ENCODE measurements around the gene ALDH3B2.
"Not testable (repeated sequence)": the region's sequence is repeated elsewhere in the genome, so short reads cannot be mapped to it uniquely, and the experiment has no call there.

ALDH3B2 gene

DNA sequence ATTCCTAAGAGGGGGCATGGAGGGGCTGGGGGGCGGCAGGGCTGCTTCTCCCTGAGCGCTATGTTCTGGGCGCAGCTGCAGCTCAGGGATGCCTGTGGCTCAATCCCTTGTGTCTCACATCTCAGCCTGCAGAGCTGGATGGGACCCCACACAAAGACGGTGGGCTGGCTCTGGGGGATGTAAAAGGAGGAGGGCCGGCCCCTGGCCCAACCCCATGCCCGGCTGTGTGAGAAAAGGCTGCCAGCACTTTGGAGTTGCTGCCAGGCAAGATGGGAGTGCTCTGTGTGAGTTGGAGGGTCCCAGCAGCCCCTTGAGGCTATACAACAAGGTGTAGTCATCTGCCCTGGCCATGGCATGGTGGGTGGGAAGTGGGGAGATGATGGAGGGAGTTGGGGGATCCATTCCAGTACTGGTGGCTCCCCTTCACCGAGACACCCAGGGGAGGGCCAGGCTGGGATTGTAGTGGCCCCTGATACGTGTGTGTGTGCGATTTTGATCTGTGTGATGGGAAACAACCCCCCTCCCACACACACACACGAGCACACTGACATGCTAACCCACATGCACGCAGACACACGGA lies 33.6 kb downstream of the ALDH3B2 start:
- H3K36me3 ChIP-seq (ENCODE audit: control insufficient read depth in 2 of 2, insufficient read depth in 2 of 2, low read length in 2 of 2), result no peaks in the 10 kb centered on the region
- H3K4me3 ChIP-seq (ENCODE audit: low read length in 2 of 2), result no peak overlapping the region
- H3K9me3 ChIP-seq (ENCODE audit: control insufficient read depth in 2 of 2, low read length in 2 of 2), result no peaks in the 10 kb centered on the region
- H3K27ac ChIP-seq (ENCODE audit: low read length), result no peak overlapping the region
- peaks cover 4 to 9% of the 10 kb centered on the region in 2 donors for H3K27me3 ChIP-seq (ENCODE audit: control insufficient read depth in 1 of 2, insufficient read depth in 2 of 2, low read length in 2 of 2)
- no peak overlapping the region for H3K9ac ChIP-seq (ENCODE audit: low read length in 2 of 2)
- H3K4me1 ChIP-seq (ENCODE audit: control insufficient read depth, insufficient read depth, low read length), result no peaks in the 10 kb centered on the region

DNA sequence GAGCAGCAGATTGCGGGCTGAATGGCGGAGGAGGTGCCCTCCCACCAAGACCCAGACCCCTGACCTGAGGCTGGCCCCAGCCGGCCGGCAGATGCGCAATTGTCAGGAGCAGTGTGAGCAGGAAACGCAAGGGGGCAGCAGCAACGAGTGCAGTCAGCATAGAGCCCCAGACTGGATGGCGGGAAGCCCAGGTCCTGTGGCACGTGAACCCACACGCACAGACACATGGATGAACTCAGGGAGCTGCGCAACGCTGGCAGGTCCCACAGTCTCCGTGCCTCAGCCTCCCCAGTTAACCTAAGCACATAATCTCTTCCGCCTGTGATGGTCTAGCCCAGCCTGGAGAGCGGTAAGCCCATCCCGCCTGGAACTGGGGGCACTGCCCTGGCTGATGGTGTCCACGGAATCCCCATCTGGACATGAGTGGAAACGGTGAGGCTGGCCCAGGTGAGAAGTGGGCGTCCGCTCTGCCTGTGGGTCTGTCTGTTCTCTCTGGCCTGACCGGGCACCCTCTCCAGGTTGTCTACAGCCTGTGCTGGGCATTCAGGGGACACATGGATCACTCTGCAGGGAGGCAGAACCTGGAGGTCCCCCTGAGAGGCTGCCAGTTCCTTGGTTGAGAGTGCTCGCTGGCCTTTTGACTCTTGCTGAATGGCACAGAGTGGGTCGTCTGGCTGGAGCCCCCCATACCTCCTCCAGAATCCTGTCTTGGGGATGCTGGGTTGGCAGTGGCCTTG lies 34.2 kb downstream of the ALDH3B2 start:
- no peak overlapping the region for H3K4me3 ChIP-seq (ENCODE audit: low read length in 2 of 2)
- H3K9ac ChIP-seq (ENCODE audit: low read length in 2 of 2), result no peak overlapping the region
- H3K9me3 ChIP-seq (ENCODE audit: control insufficient read depth in 2 of 2, low read length in 2 of 2), result no peaks in the 10 kb centered on the region
- H3K27ac ChIP-seq (ENCODE audit: low read length), result no peak overlapping the region
- peaks cover 4 to 9% of the 10 kb centered on the region in 2 donors for H3K27me3 ChIP-seq (ENCODE audit: control insufficient read depth in 1 of 2, insufficient read depth in 2 of 2, low read length in 2 of 2)
- no peaks in the 10 kb centered on the region for H3K4me1 ChIP-seq (ENCODE audit: control insufficient read depth, insufficient read depth, low read length)
- H3K36me3 ChIP-seq (ENCODE audit: control insufficient read depth in 2 of 2, insufficient read depth in 2 of 2, low read length in 2 of 2), result no peaks in the 10 kb centered on the region

DNA sequence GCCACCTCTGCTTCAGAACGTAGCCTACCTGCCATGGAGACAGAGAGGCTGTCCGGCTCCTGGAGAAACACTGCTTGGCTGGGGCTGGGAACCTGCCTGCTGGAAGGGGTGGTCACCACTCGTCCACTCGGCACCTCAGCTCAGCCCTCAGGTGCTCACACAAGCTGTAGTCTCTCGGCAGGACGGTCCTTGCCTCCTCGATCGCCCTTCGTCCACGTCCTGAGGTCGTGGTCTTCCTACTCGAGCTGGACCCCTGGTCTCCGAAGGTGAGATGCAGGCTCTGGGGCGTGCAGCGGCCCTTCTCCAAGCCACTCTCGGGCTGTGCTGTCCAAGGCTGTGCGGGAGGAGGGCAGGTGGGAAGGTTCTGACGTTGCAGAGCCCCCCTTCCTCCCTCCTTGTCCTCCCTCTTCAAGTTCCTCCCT lies 35.0 kb downstream of the ALDH3B2 start, which contains the start of gene TBX10:
TSS of gene TBX10 (minus strand) at position 326 of the 422 bp plus-strand sequence. CDS start at position 35, 291 bp downstream.
- no peak within 1 kb of the TSS for H3K9ac ChIP-seq (ENCODE audit: low read length in 2 of 2)
- no peaks in the 10 kb centered on the region for H3K9me3 ChIP-seq (ENCODE audit: control insufficient read depth in 2 of 2, low read length in 2 of 2)
- H3K4me3 ChIP-seq (ENCODE audit: low read length in 2 of 2), result no peak within 1 kb of the TSS
- no peaks in the 10 kb centered on the region for H3K36me3 ChIP-seq (ENCODE audit: control insufficient read depth in 2 of 2, insufficient read depth in 2 of 2, low read length in 2 of 2)
- H3K27me3 ChIP-seq (ENCODE audit: control insufficient read depth in 1 of 2, insufficient read depth in 2 of 2, low read length in 2 of 2), result peaks cover 4 to 9% of the 10 kb centered on the region in 2 donors
- H3K27ac ChIP-seq (ENCODE audit: low read length), result no peak within 1 kb of the TSS
- no peaks in the 10 kb centered on the region for H3K4me1 ChIP-seq (ENCODE audit: control insufficient read depth, insufficient read depth, low read length)

DNA sequence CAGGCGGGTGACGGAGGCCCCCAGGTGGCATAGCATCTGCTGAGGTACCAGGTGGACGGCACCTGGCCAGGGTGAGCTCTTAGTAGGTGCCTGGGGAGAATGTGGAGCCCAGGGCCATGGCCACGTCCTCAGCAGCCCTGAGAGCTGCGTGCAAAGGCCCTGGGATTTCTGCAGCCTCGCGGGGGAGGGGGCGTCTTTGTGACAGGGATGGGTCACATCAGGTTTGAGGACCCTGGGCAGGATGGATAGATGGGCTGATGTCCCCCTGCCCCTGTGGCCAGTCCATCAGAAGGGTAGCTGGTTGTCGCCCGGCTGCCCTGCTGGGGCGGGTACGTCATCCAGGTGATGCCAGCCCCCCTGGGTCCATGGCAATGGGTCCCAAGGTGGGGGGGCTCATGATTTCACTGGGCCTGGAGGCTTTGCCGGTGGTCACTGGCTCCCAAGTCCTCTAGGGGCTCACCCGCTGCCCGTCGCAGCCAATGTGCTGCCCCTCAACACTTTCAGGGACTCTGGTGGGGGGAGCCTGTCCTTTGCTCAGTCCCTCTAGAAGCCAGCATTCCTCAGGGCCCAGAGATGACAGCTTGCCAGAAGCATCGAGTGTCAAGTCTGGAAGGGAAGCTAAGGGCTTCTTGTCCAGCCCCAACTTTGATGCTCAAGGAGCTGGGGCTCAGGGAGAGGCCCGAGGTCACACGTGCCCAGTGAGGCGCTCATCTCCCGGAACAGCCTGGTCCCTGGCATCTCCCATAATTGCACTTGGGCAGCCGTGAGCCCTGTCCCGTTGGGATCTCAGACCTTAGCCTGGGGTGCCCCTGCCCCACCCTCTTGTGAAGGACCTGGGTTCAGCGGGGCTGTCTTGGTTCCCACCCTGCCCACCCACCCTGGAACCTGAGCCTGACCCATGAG lies 35.6 kb downstream of the ALDH3B2 start:
- Histone ChIP-seq H3K9me3 (ENCODE audit: control insufficient read depth in 2 of 2, low read length in 2 of 2) (no peaks in the 10 kb centered on the region), H3K27ac (ENCODE audit: low read length) (no peak overlapping the region), H3K4me1 (ENCODE audit: control insufficient read depth, insufficient read depth, low read length) (no peaks in the 10 kb centered on the region), H3K27me3 (ENCODE audit: control insufficient read depth in 1 of 2, insufficient read depth in 2 of 2, low read length in 2 of 2) (peaks cover 4 to 9% of the 10 kb centered on the region in 2 donors), H3K9ac (ENCODE audit: low read length in 2 of 2) (no peak overlapping the region), H3K4me3 (ENCODE audit: low read length in 2 of 2) (no peak overlapping the region), H3K36me3 (ENCODE audit: control insufficient read depth in 2 of 2, insufficient read depth in 2 of 2, low read length in 2 of 2) (no peaks in the 10 kb centered on the region)

DNA sequence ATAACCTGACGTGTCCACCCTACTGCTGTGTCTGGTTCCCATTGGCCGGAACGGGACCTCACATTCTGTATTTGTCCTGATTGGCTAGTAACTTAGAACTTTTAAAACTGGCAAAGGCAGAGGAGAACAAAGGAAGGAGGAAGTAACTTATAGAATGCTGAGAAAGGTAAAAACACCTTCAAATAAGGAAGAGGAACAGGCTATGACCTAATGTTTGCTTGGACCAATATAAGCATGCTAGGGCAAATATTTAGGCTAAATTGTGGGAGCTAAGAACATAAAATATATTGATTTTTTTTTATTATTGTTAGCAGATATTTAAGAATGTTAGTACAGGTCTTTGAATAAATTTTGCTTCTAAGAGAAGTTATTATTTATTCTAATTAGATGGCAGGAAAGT lies 37.0 kb downstream of the ALDH3B2 start:
- not testable (repeated sequence) for H3K36me3 ChIP-seq (ENCODE audit: control insufficient read depth in 2 of 2, insufficient read depth in 2 of 2, low read length in 2 of 2); H3K27me3 ChIP-seq (ENCODE audit: control insufficient read depth in 1 of 2, insufficient read depth in 2 of 2, low read length in 2 of 2); H3K4me1 ChIP-seq (ENCODE audit: control insufficient read depth, insufficient read depth, low read length); H3K9me3 ChIP-seq (ENCODE audit: control insufficient read depth in 2 of 2, low read length in 2 of 2); H3K27ac ChIP-seq (ENCODE audit: low read length); H3K9ac ChIP-seq (ENCODE audit: low read length in 2 of 2); H3K4me3 ChIP-seq (ENCODE audit: low read length in 2 of 2)

DNA sequence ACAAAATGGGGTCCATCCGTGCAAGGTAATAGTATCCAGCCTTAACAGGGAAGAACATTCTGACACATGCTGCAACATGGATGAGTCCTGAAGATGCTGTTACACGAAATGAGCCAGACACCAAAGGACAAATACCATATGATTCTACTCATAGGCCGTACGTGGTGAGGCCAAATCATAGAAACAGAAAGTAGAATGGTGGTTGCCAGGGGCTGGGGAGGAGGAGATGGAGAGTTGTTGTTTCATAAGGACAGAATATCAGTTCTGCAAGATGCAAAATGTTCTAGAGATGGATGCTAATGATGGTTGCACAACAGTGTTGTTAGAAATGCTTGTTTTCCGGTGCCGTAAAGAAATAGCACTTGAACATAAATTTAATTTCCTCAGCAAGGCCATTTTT lies 37.5 kb downstream of the ALDH3B2 start:
- H3K36me3 ChIP-seq (ENCODE audit: control insufficient read depth in 2 of 2, insufficient read depth in 2 of 2, low read length in 2 of 2), result no peaks in the 10 kb centered on the region
- no peak overlapping the region for H3K9ac ChIP-seq (ENCODE audit: low read length in 2 of 2)
- no peak overlapping the region for H3K27ac ChIP-seq (ENCODE audit: low read length)
- no peaks in the 10 kb centered on the region for H3K4me1 ChIP-seq (ENCODE audit: control insufficient read depth, insufficient read depth, low read length)
- H3K27me3 ChIP-seq (ENCODE audit: control insufficient read depth in 1 of 2, insufficient read depth in 2 of 2, low read length in 2 of 2), result peaks cover 4 to 9% of the 10 kb centered on the region in 2 donors
- no peaks in the 10 kb centered on the region for H3K9me3 ChIP-seq (ENCODE audit: control insufficient read depth in 2 of 2, low read length in 2 of 2)
- H3K4me3 ChIP-seq (ENCODE audit: low read length in 2 of 2), result no peak overlapping the region

DNA sequence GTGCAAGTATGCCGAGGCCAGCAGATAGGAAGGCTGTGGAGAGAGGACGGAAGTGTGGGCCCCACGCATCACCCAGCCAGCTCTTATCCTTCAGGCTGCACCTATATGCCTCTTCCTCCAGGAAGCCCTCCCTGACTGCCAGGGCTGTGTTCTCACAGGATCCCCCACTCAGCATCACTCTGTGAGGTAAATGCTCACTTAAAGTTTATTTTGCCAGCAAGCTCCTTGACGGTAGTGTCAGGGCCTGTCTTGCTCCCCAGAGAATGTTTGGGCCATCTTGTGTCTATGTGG lies 39.2 kb downstream of the ALDH3B2 start:
- H3K9me3 ChIP-seq (ENCODE audit: control insufficient read depth in 2 of 2, low read length in 2 of 2), result no peaks in the 10 kb centered on the region
- no peak overlapping the region for H3K27ac ChIP-seq (ENCODE audit: low read length)
- no peaks in the 10 kb centered on the region for H3K36me3 ChIP-seq (ENCODE audit: control insufficient read depth in 2 of 2, insufficient read depth in 2 of 2, low read length in 2 of 2)
- peaks cover 8% of the 10 kb centered on the region for H3K4me1 ChIP-seq (ENCODE audit: control insufficient read depth, insufficient read depth, low read length)
- peaks cover 2 to 6% of the 10 kb centered on the region in 2 donors for H3K27me3 ChIP-seq (ENCODE audit: control insufficient read depth in 1 of 2, insufficient read depth in 2 of 2, low read length in 2 of 2)
- H3K9ac ChIP-seq (ENCODE audit: low read length in 2 of 2), result no peak overlapping the region
- no peak overlapping the region for H3K4me3 ChIP-seq (ENCODE audit: low read length in 2 of 2)

DNA sequence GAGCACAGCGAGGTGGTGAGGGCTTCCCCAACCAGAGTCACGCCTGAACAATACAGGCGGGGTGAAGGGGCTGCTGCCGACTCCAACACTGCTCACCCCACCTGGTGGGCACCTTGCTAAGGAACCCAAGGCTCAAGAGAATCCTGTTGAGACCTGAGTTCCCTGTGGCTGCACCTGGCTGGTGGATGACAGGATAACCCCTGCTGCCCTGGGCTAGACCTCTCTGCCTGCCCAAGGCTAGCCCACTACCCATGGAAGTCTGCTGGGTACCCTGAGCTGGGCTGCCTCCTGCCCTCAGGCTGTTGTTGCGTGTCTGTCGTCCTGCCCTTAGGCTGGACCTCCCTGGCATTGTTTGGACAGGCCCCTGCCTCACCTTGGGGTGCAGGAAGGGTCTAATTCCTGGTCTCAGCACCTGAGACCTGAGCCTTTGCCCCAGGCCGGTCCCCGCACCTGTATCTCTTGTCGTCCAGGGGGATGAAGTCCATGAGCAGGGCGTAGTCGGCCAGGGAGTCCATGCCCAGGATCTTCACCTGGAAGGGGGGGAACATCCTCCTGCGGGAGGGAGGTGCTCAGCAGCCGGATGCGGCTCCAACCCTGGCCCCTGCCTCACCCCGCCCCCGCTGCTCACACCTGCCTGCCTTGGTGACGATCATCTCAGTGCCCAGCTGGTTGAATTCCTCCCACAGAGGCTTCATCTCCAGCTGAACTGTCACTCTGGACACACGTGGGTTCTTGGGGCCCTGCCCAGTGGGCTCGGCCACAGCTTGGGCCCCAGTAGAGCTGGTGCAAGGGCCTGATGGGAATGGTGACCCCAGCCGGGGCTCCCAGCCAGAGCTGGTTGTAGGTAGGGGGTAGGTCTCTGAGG lies 39.8 kb downstream of the ALDH3B2 start:
- H3K9ac ChIP-seq (ENCODE audit: low read length in 2 of 2), result no peak overlapping the region
- peaks cover 0 to 3% of the 10 kb centered on the region in 2 donors for H3K27me3 ChIP-seq (ENCODE audit: control insufficient read depth in 1 of 2, insufficient read depth in 2 of 2, low read length in 2 of 2)
- peaks cover 9% of the 10 kb centered on the region for H3K4me1 ChIP-seq (ENCODE audit: control insufficient read depth, insufficient read depth, low read length)
- H3K27ac ChIP-seq (ENCODE audit: low read length), result no peak overlapping the region
- no peaks in the 10 kb centered on the region for H3K36me3 ChIP-seq (ENCODE audit: control insufficient read depth in 2 of 2, insufficient read depth in 2 of 2, low read length in 2 of 2)
- H3K4me3 ChIP-seq (ENCODE audit: low read length in 2 of 2), result no peak overlapping the region
- no peaks in the 10 kb centered on the region for H3K9me3 ChIP-seq (ENCODE audit: control insufficient read depth in 2 of 2, low read length in 2 of 2)

DNA sequence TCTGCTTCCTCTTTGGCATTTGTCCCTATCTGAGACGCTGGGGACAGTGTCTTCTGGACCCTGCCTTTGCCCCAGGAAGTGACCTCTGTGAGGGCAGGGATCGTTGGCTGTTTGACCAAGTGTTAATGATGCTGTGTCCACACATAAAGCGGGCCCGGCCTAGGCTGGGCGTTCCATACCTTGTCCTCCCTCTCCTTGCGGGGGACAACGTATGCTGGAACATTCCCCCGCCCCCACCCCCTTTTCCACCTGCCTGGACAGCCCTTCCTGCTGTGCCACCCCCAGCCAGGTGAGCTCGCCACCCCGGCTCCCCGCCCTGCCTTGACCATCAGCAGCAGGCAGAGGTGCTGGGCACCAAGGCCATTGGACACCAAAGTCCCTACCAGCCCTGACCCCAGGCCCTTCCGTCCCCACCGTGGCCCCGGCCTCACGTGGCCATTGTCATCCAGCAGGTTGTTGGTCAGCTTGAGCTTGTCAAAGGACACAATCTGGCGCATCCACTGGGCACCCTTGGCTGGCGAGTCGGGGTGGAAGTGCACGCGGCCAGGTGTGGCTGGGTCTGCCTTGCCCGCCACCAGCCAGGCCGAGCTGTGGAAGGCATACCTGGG lies 40.6 kb downstream of the ALDH3B2 start:
- Histone ChIP-seq H3K9ac (ENCODE audit: low read length in 2 of 2) (no peak overlapping the region), H3K27ac (ENCODE audit: low read length) (no peak overlapping the region), H3K4me1 (ENCODE audit: control insufficient read depth, insufficient read depth, low read length) (peaks cover 15% of the 10 kb centered on the region), H3K36me3 (ENCODE audit: control insufficient read depth in 2 of 2, insufficient read depth in 2 of 2, low read length in 2 of 2) (no peaks in the 10 kb centered on the region), H3K4me3 (ENCODE audit: low read length in 2 of 2) (no peak overlapping the region), H3K27me3 (ENCODE audit: control insufficient read depth in 1 of 2, insufficient read depth in 2 of 2, low read length in 2 of 2) (no peaks in the 10 kb centered on the region), H3K9me3 (ENCODE audit: control insufficient read depth in 2 of 2, low read length in 2 of 2) (no peaks in the 10 kb centered on the region)

Data from stomach smooth muscle (tissue), 2 donors.